ENCODE data around the gene HMX1.

The HMX1 gene

GRCh38 chr4:8838961-8839431 lies 32.6 kb downstream of the HMX1 start:
- DNase-seq = no peak

GRCh38 chr4:8838296-8838960 lies 33.2 kb downstream of the HMX1 start:
- DNase-seq = no peak

GRCh38 chr4:8837181-8837841 lies 34.3 kb downstream of the HMX1 start:
- DNase-seq = no peak

GRCh38 chr4:8836664-8837171 lies 34.9 kb downstream of the HMX1 start:
- DNase-seq = no peak

- no peak for DNase-seq
These were observed 35.9 kb downstream of the HMX1 start for GRCh38 chr4:8835521-8836365.

- DNase-seq = no peak
These were observed 36.9 kb downstream of the HMX1 start for GRCh38 chr4:8834681-8835220.

GRCh38 chr4:8832113-8832915 lies 39.3 kb downstream of the HMX1 start:
- no peak for DNase-seq

- no peak for DNase-seq
These were observed 40.2 kb downstream of the HMX1 start for GRCh38 chr4:8831221-8832112.

- no peak for DNase-seq
These were observed 40.9 kb downstream of the HMX1 start for GRCh38 chr4:8830611-8831200.

GRCh38 chr4:8830056-8830455 lies 41.6 kb downstream of the HMX1 start:
- no peak for DNase-seq

- DNase-seq = no peak
These were observed 42.1 kb downstream of the HMX1 start for GRCh38 chr4:8829584-8829983.

GRCh38 chr4:8828869-8829268 lies 42.8 kb downstream of the HMX1 start:
- no peak for DNase-seq

- no peak for DNase-seq
These were observed 50.3 kb downstream of the HMX1 start for GRCh38 chr4:8821151-8821950.

- DNase-seq = no peak
These were observed 51.2 kb downstream of the HMX1 start for GRCh38 chr4:8820178-8821102.

GRCh38 chr4:8819473-8820177 lies 52.0 kb downstream of the HMX1 start:
- no peak for DNase-seq

GRCh38 chr4:8819019-8819418 lies 52.6 kb downstream of the HMX1 start:
- DNase-seq = no peak

- no peak for DNase-seq
These were observed 53.4 kb downstream of the HMX1 start for GRCh38 chr4:8818063-8818881.

GRCh38 chr4:8817813-8818062 lies 53.9 kb downstream of the HMX1 start:
- no peak for DNase-seq
